Measurements from ENCODE around the gene RB1. TPM values are rescaled to one million over a fixed set of nuclear protein-coding genes. Genes with fewer than 3 reads are reported as not detected.

Gene RB1
- total RNA-seq, 1 donor from 2014 or later, result 27.7 TPM

DNA sequence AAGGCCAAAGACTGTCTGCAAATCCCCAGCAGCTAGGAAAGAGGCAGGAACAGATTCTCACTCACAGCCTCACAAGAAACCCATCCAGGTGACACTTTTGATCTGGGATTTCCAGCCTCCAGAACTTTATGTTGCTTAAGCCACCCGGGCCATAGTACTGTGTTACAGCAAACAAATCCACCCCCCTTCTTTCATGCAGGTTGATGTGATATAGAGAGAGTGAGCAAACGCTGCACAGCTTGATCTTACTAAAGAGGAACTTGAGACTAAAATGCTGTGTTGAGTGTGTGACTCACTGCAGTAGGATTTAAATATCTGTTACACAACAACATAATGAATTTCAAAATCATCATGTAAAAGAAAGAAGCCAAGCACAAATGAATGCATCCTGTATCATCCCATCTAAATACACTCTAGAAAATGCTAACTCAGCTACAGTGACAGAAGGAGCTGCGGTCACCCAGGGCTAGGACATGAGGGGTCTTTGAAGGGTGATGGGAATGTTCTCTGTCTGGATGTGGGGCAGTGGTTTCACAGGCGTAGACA is 197.2 kb downstream of the RB1 start:
- DNase-seq (ENCODE audit: missing footprints) (no peak), ATAC-seq (peak; percentile 74)
- intact Hi-C loops (cut with DNase I), result no loop called here

DNA sequence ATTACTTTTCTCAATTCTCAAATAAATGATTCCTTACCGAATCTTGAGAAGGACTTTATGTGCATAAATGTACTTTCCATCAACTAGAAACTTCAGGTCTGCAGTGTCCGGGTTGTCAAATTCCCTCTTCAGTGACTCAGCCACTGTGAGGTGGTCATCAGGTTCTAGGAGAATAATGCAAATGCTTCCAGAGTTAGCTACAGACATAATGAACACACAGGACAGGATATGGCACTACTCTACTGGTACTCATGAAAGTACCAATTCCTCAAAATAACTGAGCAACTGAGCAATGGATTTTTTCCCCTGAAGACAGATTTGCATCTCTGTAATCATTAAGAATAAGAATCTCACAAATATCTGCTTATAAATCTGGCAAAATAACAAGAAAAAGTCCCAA is 198.2 kb downstream of the RB1 start:
- intact Hi-C loops (cut with DNase I), result no loop called here
- DNase-seq (ENCODE audit: missing footprints) (no peak), ATAC-seq (no peak)

DNA sequence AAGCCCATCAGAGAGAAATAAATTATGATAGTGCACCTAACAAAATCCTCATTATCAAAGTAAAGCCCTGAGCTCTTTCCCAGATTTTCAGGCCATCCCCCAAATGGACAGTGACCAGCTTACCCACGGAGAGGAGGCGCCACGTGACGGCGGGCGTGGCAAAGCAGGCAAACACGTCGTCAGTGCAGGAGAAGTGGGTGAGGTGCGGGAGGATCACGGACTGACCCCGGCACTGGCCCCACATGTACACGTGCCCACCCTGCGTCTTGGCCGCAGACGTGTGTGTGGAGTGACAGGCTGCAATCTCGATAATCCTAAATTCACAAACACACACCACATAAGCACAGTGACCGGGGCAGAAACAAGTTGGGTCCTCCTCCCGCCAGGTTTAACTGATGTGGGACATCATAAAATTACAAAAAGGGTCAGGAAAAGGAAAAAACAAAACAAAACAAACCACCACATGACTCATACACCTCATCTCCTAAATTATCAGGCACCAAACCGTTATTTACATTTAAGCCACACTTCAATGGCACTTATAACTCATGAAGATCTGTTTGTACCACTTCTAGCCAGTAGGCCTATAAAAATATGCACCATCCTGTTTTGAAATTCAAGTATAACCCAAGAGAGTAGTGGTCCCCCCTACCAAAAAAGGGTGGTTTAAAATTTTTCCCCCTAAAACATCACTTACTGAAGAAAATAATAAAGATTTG is 199.2 kb downstream of the RB1 start:
- ATAC-seq (no peak), DNase-seq (ENCODE audit: missing footprints) (no peak)
- intact Hi-C loops (cut with DNase I), result no loop called here

DNA sequence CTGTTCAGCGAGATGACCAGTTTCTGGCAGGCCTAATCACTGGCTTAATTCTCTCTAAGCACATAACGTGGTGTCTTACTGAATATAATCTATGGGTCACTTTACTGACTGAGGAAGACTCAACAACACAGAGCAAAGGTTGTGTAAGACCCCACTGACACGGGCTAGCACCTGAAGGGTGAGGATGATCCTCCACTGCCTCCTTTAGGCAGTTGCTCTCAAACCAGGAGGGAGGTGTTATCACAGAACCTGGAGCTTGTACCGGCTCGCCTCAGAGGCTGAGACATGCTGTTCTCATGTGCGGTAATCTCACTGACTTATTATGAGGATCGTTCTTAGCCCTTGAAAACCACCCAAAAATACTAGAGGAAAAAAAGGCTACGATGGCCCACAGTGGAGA is 201.1 kb downstream of the RB1 start:
- ATAC-seq (no peak), DNase-seq (ENCODE audit: missing footprints) (no peak)
- intact Hi-C loops (cut with DNase I), result loop anchor here (5.0 kb wide), 1 partner anchor 97 kb away; no protein-coding TSS in a partner anchor

DNA sequence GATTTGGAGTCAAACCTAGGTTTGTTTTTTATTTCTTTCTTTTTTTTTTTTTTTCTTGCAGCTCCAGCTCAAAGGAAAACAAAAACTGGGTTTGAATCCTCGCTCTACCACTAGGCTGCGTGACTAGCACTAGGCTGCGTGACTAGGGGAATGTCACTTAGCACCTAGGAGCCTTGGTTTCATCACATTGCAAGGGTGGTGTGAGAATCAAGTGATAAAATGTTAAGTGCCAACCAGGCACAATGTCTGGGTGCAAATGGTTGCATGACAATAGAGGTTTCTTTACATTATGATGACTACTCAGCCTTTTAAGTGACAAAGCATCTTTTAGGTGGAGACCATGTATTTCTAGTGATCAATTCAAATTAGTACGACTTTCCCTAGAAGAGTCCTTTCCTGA is 201.5 kb downstream of the RB1 start:
- intact Hi-C loops (cut with DNase I), result loop anchor here (5.0 kb wide), 1 partner anchor 98 kb away; no protein-coding TSS in a partner anchor

DNA sequence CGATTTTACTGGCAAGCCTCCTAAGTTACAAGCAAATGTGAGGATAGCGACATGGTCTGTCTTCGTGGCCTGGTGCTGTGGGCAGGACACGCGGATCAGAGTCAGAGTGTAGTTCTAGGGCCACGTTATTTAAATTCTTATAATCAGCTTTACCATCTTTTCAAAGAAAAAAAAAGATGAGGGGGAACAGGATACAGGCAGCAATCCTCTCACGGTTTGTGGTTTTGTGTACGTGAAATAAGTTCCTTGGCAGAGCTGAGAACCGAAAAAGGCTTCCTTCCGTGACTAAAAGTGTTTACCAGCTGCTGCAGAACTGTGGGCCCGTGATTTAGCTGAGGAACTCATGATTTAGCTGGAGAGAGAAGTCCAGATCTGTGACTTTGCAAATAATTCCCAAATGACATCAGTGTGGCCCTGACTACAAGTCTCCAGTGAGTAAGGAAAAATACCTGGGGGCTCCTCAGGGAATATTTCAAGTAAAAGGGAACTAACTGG is 202.1 kb downstream of the RB1 start:
- intact Hi-C loops (cut with DNase I), result loop anchor here (5.0 kb wide), 1 partner anchor 98 kb away; no protein-coding TSS in a partner anchor
- ATAC-seq (peak; percentile 61), DNase-seq (ENCODE audit: missing footprints) (no peak)

More for the DNA sequence above, 201.5 kb downstream of the RB1 start:
- no peak for DNase-seq (ENCODE audit: missing footprints)
- ATAC-seq, result no peak

DNA sequence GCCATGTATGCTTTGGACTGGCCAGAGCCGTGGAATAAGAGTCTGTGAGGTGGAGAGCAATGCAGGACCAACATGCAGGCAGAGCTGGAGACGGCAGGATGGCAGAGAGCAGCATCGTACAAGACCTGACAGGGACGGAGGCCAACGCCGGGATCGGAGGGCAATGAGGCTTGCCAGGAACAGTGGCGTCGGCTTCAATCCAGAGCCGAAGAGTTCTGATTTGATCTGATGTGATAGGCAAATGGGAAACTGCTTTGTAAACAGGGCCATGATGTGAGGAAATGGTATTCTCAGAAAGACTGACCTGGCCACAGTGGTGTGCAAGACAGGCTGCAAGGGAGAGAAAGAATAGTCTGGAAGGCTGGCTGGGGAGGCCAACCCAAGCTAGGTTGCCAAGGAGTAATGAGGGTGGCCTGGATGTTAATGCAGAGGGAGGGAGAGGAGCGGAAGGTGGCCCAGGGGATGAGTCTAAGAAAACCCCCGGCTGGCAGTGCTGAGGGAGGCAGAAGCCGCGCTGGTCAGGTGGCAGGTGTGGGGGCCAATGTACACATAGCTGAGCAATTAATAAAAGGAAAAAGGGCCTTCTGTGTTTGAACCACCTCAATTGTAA is 202.6 kb downstream of the RB1 start:
- DNase-seq (ENCODE audit: missing footprints), result peak; percentile 67
- ATAC-seq, result peak; percentile 14
- intact Hi-C loops (cut with DNase I), result loop anchor here (5.0 kb wide), 1 partner anchor 99 kb away; no protein-coding TSS in a partner anchor

DNA sequence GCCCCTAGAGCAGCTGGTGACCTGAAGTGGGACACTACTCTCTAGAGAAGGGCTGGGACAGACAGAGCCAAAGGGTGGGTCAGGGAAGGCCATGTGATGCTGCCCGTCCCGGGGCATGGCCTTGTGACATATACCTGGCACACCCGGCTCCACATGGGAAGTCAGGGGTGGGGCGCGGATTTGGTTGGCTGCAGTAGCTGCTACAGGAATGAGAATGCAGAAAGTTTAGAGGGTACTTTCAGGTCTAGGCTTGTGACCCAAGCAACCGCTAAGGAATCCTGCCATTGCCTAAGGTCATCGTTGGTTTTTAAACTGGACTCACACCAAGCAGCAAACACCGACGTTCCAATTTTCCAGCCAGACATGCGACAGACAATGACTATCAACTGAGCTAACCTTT is 203.5 kb downstream of the RB1 start:
- no peak for DNase-seq (ENCODE audit: missing footprints)
- intact Hi-C loops (cut with DNase I), result loop anchor here (5.0 kb wide), 1 partner anchor 100 kb away; no protein-coding TSS in a partner anchor
- ATAC-seq, result no peak

DNA sequence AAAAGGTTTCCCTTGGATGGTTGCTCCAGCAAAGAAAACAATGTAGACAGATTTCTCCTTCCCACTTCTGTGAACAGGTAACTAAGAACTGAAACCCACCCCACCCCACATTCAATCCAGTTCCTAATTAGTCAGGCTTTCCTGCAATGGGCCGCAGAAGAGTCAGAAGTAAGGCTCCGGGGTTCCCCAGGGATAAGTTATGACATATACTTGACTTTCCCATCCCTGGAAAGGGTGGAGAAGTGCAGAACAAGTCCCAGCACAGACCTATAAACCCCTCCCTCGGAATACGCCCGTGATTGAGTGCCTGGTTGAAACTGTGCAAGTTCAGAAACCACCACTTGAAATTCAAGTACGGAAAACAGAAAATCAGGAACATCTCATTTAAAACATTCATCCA is 204.5 kb downstream of the RB1 start:
- no peak for ATAC-seq
- DNase-seq (ENCODE audit: missing footprints), result no peak
- intact Hi-C loops (cut with DNase I), result loop anchor here (5.0 kb wide), 1 partner anchor 101 kb away; no protein-coding TSS in a partner anchor

DNA sequence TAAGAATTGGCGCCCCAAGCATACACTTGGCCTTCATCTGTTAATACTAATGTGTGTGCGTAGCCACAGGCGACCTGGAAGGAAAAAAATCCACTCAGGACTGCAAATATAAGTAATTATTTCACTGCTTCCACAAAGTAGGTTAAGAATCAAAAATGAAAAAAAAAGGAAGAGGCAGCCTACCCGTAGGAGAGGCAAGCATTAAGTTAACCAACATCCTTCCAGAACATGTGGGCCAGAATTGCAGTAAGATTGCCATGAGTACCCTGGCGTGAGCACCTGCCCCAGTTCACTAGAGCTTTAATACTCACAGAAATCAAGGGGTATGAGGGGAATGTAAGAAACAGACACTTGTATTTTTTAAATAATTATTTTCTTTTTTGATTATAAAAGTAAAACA is 207.1 kb downstream of the RB1 start:
- no peak for ATAC-seq
- DNase-seq (ENCODE audit: missing footprints), result no peak
- intact Hi-C loops (cut with DNase I), result no loop called here

DNA sequence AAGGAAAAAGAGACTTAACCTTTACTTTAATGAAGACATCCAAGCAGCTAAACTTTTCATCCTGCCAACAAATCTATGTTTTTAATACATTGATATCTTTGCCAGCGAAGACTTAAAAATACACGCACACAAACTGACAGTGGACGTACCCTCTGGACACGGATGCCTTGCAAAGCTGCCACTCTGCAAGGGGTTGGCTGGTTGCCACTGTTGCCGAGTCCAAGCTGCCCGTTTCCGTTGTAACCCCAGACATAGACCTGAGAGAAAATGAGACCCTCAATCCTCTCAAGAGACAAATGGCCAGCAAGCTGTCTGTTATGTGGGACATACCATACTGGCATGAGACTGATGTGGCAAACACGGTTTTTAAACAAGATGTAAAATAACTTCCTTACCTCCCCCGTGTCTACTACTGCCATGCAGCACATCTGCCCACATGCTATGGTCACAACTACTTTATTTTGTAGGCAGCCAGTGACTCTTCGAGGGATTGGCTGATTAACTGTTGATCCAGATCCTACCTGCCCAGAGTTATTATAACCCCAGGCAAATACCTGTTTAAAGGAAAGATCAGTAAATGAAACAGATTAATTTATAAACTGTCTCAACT is 208.2 kb downstream of the RB1 start:
- ATAC-seq (no peak), DNase-seq (ENCODE audit: missing footprints) (no peak)
- intact Hi-C loops (cut with DNase I), result no loop called here

DNA sequence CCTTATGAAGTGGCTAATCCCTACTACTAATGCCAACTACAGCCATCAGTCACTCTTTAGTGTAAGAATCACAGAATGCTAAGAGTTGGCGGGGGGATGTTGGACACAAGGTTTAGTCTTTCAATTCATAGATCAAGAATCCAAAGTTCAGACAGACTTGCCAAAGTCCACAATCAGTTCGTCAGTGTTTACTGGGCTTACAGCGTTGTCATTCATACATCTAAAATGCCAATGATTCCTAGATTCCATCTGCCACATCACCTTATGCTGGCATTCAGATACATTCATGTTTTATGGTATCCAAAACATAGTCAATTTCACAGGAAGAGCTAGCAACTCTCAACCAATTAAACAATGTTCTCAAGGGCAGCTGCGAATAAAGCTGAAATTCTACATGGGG is 211.2 kb downstream of the RB1 start:
- DNase-seq (ENCODE audit: missing footprints) (no peak), ATAC-seq (no peak)
- intact Hi-C loops (cut with DNase I), result no loop called here

DNA sequence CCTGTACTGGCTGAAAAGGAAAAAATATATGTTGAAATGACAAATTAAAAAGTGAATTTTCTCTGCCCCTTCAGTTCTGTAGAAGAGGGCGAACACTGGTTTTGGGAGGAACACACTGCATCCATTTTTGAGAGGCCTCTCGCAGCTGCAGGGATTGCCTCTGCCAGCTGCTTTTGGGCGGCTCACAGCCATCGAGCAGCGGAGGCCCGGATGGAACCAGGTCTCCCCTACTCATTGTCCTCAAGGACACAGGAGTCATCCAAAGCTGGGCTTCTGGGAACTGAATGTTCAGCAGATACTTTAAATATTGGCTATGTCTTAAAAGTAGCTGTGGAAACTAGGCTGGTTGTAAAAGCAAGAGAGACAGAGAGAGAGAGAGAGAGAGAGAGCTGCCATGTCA is 212.2 kb downstream of the RB1 start:
- DNase-seq (ENCODE audit: missing footprints), result no peak
- peak; percentile 42 for ATAC-seq
- intact Hi-C loops (cut with DNase I), result no loop called here

DNA sequence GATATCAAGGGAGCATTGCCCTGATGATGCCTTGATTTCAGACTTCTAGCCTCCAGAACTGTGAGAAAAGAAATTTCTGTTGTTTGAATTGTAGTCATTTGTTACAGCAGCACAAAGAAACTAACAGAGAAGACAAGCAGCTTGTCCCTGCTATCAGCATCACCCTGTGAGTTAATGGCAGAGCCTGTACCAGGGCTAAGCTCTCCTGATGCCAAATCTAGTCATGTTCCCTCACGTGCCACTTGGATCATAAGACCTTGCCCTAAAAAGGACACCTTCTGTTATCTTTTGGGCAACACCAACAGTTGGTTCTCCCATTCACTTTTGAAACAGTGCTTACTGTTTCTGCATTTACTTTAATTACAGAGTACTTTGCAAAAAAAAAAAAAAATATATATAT is 214.5 kb downstream of the RB1 start:
- intact Hi-C loops (cut with DNase I), result no loop called here
- ATAC-seq, result no peak

DNA sequence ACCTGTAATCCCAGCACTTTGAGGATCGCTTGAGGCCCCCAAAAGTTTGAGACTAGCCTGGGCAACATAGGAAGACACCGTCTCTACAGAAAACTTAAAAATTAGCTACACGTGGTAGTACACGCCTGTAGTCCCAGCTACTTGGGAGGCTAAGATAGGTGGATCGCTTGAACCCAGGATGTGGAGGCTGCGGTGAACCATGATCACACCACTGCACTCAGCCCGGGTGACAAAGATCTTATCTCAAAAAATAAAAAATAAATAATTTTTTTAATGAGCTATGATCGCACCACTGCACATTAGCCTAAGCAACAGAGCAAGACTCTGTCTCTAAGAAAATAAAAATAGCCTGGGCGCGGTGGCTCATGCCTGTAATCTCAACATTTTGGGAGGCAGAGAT is 222.7 kb downstream of the RB1 start:
- intact Hi-C loops (cut with DNase I), result no loop called here

More for the DNA sequence above, 214.5 kb downstream of the RB1 start:
- no peak for DNase-seq (ENCODE audit: missing footprints)

DNA sequence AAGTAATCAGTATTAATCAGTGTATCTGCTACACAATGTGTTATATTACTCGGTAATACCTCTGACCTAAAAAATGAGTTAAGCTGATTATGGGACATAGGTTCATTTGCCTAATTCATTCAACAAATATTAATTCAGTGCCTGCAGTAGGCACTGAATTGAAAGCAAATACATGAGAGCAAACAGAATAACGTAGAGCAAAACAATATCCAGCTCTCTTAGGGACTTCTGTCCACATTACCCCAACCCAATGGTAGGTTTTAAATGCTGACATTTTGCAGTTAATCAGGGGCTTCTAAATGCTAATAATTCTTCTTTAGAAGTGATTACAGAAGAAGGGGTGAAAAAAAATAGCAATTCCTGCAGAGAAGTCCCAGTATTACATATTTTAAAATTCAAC is 224.4 kb downstream of the RB1 start:
- ATAC-seq (no peak), DNase-seq (ENCODE audit: missing footprints) (no peak)
- intact Hi-C loops (cut with DNase I), result no loop called here

More for the DNA sequence above, 222.7 kb downstream of the RB1 start:
- ATAC-seq, result no peak
- no peak for DNase-seq (ENCODE audit: missing footprints)

DNA sequence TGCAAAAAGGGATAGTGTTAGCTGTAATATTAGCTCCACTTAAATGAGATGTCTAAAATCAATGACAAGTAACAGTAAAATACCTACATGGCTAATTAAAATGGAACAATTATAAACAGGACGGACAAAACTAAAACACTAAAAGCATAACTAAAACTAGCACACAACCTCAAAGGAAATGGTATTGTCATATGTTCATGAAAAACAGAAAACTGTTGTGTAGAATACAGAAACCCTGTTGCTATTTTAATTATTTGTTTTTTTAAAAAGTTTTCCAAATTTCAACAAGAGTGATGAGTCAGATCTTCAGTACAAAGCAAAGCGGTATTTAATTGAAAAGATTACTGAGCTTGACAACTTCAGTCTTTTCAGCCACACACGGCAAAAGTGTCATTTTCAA is 225.2 kb downstream of the RB1 start:
- intact Hi-C loops (cut with DNase I), result no loop called here
- no peak for DNase-seq (ENCODE audit: missing footprints)
- no peak for ATAC-seq

DNA sequence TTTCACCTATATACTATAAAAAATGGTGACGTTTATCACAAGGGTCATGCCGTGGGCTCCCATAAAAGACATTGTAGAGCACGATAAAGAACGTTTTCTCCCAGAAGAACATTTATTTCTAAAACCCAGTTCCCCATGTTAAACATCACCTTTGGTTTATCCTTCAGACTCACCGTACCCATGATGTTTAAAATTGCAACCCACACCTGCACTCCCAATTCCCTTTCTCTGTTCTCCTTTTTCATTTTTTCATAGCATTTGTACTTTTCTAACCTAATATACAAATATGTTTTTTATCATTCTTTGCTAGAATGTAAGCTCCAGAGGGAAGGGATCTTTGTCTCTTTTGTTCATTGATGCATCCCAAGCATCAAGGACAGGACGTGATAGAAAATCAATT is 227.3 kb downstream of the RB1 start:
- intact Hi-C loops (cut with DNase I), result loop anchor here (5.0 kb wide), 2 partner anchors 41 to 119 kb away; partner anchors contain the start of gene LPAR6
- DNase-seq (ENCODE audit: missing footprints), result no peak
- no peak for ATAC-seq
